Non-pigmented ciliary epithelial cell (primary cell): ENCODE results near the gene NUP98.

Experiments
- DNase-seq: peaks from one replicate; pipeline ENCODE4 v3.0.0-alpha.2; 2010; ENCODE audit warnings: low read depth

Gene NUP98

DNA sequence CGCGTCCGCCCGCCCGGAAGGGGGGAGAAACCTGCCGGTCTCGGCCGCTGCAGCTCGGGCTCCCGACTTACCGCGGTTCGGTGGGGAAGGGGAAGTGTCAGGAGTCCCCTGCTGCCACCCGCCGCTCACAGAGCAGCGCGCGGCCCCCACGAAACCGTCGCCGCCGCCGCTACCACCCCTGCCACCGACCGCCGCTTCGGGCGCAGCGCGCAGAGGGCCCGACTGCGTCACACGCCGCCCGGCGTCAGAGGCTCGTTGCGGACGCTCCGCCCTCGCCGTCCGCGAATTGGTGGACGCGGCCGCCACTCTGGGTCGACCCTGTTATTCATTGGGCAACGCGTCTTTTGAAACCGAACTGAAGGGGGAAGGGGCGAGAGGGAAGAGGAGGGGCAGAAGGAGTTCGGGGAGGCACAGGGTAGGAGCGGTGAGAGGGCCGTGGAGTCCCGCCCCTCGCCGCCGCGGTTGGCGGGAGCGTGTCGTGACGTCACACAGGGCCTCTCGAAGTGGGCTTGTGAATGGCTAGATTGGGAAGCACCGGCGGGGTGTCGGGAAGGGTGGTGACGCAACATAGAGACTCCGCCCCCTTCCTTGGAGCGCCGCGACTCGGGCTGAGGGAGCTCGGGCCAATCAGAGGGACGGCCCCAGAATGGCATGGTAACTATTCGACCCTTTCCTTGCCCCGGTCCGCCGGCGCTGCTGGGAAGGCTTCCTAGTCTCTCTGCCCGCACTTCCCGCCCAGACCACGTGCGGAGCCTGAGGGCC is at the start of gene NUP98:
Gene NUP98 (minus strand): TSS at position 226 of the 762 bp plus-strand sequence. CDS start 15,437 bp downstream, outside the sequence.
- peak; percentile 99 for DNase-seq

DNA sequence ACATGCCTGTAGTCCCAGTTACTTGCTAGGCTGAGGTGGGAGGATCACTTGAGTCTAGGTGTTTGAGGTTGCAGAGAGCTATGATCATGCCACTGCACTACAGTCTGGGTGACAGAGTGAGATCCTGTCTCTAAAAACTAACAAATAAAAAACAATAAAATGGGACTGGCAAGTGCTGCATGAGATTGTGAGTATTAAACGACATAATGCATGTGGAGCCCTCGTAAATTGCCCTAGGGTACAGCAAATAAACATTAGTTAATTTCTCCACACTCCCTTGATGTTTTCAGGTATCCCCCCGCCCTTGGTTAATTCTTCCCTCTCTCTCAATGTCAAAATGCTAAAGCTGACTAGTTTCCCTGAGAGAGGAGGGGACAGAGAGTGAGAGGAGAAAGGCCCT is 48.3 kb upstream of the NUP98 start:
- no peak for DNase-seq

DNA sequence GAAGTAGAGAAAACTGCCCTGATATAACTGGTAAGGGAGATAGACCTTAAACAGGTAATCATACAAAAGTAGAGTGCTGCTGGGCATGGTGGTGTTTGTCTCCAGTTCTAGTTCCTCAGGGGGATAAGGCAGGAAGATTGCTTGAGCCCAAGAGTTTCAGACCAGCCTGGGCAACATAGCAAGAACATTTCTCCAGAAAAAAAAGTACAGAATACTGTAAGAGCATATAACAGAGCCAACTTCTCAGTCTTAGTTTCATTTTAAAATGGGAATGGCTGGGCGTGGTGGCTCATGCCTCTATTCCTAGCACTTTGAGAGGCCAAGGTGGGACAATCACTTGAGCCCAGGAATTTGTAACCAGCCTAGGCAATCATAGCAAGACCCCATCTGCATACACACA is 47.9 kb upstream of the NUP98 start:
- no peak for DNase-seq

DNA sequence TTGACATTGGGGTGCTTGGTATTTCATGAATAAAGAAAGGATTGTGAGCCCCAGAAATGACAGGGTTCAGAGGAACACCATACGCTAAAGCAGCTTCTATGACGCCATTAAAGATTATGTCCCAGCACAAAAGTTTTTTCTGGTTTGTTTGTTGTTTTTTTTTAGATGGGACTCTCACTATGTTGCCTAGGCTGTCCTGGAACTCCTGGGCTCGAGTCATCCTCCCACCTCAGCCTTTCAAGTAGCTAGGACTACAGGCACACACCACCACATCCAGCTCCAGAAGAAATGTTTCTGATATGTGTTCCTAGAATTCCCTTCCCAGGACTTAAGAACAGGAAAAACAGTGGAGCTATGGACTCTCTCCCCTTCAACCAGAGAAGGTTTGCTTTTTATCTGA is 46.0 kb upstream of the NUP98 start:
- DNase-seq = no peak

DNA sequence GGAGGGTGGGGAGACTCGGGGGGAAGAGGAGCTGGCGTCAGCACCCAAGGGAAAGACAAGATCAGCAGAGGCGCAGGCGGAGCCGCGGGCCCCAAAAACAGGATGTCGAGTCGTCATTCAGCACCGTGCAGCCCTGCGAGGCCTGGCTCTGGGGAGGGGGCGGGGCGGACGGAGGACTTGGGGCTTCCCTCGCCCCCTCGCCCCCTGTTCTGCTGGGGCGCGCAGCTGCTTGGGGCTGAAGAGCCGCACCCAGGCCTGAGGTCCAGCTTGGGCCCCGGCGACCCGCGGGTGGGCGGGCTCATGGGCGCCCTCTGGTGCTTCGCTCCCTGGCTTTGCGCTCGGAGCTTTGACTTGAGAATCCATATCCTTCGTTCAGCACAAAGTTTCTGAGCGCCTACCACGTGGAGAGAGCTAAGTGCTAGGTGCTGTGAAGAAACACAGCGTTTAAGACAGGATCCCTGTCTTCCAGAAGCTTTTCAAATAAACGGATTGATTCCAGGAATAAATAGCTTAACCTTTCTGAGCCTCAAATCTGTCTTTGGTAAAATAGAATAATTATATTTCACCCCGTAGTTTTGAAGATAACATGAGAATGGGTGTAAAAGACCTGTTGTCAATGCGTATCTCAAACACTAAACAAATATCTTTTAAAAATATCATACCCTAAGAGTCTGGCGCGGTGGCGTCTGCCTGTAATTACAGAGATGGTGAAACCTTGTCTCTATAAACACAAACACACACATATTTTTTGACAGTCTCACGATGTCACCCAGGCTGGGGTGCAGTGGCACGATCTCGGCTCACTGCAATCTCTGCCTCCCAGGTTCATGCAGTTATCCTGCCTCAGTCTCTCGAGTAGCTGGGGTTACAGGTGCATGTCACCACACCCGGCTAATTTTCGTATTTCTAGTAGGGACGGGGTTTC is 44.3 kb upstream of the NUP98 start:
- DNase-seq = peak; percentile 27

DNA sequence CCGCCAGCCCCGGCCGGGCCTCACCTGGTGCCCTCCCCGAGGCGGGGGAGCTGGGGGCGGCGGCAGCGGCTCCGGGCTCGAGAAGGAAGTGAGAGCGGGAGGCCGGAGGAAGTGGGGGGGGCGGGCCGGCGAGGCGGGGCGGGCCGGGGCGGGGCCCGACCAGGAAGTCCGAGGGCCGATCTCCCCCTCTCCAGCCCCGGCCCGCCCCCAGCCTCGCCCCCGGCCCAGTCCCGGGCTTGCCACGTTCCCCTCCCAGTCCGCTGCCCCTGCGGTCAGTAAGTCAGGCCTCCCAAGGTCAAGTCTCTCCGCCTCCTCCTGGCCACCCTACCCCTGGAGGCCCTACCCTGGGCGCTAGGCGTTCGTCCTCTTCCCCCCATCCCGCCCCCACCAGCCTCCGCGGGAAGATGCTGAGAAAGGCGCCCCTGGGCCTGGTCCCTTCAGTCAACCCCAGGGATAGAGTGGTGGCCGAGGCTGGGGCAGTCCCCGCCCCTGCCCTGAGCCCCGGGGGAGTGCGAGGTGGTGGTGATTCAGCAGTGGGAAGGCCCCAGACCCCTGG is 43.6 kb upstream of the NUP98 start, which contains the start of gene RHOG:
Gene RHOG (minus strand): TSS at position 90 of the 556 bp plus-strand sequence. CDS start 12,821 bp downstream, outside the sequence.
- DNase-seq = peak; percentile 36

DNA sequence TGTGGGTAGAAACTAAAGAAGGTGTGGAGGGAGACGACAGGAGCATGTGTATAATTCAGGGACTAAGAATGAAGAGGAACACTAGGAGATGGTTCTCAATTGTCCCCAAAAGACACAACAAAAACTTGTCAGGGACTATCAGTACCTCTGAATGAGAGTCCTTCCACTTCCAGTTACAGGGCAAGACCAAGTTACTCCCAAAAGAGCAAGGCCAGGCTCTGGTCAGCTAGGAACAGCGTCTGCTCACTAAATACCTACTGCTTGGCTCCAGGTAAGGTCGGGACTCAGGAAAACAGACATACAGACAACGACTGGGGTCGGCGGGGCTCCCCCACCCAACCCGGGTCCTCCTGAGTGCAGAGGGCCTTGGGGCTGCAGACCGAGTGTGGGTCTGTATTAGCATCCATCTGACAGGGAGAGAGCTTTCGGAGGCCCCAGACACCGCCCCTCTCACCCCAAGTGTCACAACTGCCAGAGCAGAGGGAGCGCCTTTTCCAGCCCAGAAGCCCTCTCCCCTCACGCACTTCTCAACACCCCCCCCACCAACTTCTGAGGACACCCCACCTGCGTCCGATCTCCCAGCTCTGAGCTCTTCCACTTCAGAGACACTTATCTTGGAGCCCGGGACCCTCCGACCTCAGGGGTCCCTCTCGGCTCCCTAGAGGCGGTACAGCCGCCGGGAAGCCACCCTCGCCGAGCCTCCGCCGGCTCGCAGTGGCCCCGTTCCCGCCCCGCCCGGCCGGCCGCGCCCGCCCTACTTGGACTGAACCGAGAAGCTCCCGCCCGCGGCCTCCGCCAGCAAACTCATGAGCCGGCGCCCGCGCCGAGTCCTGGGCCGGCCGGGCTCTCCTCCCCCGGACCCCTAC is 42.9 kb upstream of the NUP98 start:
- no peak for DNase-seq

DNA sequence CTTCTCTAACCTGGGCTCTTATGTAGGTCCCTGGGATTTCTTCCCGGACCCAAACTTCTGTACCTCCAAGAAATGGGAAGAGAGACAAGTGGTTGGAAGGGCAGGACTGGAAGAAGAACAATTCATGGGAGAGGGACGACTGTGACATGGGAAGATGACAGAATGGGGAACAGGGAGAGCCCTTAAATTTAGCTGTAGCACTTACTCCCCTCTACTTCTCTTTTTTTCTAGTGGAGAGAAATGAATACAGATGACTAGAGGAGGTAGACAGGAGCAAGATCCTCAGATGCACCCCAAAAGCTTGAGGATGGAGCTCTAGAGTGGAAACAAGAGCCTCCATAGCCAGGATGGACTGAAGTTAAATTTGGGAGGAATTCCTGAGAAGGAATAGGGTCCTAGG is 41.1 kb upstream of the NUP98 start:
- DNase-seq = no peak

DNA sequence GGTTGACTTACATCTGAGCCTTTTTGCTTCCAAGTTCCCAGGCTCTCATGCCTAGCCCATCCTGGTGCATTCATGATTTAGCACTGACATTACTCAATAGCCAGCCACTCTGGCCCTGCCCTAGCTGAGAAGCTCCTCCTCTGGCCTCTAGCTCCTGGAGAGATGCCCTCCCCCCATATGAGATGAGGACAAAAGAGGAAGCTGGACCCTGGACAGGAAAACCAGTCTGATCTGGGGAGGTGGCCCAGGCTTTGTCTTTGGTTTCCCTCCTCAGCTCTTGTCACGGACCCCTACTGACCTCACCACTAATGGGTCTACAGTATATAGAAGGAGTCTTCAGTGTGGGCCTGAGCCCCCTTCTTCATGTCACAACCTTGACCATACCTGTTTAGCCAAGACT is 40.4 kb upstream of the NUP98 start:
- DNase-seq = no peak

DNA sequence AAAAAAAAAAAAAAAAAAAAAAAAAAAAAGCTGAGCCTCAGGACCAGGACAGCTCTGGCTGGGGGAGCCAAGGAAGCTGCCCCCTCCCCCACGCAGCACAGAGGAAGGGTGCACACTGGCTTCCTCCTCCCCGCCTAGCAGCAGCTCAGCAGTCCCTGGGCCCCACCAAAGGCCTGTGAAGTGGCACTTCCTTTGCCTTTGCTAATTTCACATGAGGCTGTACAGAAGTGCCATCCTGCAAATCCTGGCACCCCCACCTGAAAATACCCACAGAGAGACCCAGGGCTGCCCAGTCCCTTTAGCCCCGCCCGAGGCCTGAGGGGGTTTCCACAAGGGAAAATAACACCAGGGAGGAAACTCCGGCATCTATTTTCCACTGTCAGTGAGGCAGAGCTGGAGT is 39.5 kb upstream of the NUP98 start:
- DNase-seq = no peak

DNA sequence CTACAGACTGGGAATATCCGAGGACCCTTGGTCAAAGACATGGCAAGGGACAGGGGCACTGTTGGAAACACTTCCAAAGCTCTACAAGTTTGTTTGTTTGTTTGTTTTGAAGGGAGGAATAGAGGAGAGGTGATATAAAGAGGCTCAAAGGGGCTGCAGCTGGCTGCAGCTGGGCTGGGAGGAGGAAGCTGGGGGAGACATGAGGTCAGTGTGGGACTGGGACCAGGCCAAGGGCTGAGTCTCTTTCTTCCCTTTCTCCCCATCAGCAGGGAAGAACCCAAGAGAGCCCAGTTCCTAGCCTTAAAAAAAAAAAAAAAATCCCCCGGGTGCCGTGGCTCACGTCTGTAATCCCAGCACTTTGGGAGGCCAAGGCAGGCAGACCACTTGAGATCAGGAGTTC is 38.4 kb upstream of the NUP98 start:
- no peak for DNase-seq

DNA sequence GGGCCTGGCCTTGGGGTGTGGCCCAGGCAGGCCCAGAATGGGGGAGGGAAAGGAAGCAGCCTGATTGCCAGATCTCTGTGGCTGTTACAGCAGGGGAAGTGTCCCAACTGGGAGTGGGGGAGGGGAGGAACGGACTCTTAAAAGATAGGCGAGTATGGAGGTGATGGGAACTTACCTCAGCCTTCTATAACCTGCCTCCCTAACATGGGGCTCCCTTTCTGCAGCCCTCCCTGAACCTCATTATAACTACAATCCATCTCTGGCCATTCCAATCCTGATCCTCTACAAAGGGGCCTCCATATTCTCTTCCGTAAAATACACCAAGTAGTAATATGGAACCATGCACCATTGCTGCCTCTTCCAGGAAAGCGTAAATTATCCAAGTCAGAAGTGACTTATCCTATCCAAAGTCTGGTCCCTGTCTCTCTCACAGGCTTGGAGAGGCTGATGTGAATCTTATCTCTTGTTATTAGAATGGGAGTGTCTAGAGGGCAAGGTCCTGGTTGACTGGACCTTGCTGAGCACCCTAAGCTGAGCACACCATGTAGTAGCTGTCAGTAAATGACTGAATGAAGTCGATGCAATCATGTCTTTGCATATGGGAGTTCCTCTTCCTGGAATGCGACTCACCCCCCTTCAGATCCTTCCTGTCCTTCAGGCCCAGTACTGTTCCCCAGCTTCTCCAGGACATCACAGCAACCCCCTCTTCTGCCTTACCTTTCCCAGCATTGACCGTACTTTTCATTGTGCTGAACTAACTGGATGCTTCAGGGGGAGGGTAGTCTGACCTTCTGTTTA is 37.5 kb upstream of the NUP98 start:
- DNase-seq = no peak

DNA sequence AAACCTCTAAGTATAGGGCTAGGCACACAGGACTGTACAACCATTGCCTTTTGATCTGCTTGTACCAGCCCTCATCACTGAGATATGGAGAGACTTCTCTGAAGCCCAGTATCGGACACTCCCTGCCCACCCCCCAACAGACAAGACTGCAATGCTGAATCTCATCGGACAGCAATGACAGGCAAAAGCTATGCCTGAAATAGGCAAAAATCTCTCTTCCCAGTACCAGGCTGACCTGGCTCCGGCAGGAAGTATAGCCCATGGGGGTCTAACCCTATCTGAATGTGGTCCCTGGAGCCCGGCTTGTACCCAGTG is 37.0 kb upstream of the NUP98 start:
- DNase-seq = no peak

DNA sequence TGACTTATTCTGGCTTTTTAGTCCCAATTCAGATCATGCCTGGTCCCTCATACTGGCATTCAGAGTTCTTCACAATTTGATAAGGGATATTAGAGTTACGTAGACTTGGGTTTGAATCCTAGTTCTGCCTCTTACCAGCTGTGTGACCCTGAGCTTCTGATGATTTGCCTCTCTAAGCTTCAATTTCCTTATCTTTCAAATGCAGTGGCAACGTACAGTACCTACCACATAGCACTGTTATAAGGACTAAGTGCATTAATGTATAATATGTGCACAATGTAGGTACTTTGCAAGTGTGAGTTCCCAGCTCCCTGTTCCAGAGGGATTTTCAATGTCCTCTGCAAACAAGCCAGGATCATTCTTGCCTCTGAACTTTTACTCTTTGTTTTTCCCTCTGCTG is 36.1 kb upstream of the NUP98 start:
- no peak for DNase-seq

DNA sequence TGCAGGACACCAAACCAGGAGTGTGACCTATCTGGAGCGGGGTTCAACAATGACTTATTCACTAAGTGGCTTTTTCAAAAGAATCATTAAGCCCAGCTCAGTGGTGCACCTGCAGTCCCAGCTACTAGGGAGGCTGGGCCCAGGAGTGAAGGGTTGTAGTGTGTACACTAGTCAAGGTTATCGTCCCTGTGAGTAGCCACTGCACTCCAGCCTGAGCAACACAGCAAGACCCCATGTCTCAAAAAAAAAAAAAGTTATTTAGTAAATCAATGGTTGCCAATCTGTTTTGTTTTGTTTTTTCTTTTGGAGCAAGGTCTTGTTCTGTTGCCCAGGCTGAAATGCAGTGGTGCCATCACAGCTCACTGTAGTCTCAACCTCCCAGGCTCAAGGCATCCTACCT is 35.5 kb upstream of the NUP98 start:
- DNase-seq = no peak

DNA sequence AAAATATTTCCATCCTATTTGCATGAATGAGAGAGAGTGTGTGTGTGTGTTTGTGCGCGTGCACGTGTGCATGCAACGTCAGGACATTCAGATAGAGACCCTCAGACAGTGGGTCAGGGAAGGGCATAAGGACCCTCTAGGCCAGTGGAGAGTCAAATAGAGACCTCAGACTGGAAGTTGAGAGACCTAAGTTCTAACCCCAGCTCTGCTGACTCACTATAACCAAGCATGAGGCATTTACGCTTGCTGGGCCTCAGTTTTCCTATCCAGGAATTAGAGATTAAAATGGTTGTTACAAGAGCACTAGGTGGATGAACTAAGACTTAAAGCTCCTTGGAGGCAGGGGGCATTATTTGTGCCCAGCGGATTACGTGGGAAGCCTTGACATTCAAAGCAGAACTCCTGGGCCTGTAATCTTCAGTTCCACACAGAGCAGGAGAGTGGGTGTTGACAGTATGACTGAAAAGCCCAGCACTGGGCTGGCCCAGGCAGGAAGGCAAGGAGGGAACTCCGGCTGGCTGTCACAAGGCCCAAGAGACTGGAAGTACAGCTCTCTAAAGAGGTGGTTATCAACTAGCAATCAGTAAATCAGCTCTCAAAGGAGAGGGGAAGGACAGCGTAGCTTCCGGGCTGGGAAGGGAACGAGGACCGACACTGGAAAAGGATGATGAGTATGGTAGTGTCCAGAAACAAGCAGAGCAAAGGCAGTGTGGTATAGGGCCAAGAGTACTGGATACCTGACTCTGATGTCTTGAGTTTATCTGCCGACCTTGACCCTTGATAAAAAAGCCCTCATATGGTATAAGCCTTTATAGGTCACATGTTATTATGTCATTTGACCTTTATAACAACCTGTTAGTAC is 34.3 kb upstream of the NUP98 start:
- DNase-seq = no peak

DNA sequence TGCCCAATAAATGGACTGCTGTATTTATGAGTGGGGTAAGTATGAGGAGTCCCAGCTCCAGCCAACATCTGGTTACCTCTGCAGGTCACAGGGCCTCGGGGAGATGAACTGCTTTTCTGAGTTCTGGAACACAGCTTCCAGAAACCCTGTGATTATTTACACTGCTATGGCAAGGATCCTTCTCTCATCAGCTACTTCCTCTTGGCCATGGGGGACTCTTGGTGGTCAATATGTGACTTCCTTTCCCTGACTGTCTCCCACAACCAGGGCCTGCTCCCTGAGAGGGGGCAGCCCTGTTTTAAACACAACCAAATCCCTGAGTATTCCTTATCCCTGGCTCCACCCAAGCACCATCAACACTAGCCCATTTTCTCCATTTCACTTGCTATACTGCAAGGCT is 33.4 kb upstream of the NUP98 start:
- no peak for DNase-seq

DNA sequence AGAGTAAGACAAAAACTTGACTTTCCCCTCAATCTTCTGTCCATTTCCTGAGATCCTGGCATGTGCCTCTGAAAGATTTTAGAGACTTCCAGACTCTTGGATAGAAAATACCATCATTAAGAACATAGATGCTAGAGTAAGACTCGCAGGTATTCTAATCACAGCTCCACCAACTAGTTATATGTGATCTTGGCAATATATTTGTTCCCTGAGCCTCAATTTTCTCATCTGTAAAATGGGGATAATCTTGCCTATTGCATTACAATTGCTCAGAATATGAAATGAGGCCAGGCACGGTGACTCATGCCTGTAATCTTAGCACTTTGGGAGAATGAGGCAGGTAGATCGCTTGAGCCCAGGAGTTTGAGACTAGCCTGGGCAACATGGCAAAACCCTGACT is 32.7 kb upstream of the NUP98 start:
- DNase-seq = no peak

DNA sequence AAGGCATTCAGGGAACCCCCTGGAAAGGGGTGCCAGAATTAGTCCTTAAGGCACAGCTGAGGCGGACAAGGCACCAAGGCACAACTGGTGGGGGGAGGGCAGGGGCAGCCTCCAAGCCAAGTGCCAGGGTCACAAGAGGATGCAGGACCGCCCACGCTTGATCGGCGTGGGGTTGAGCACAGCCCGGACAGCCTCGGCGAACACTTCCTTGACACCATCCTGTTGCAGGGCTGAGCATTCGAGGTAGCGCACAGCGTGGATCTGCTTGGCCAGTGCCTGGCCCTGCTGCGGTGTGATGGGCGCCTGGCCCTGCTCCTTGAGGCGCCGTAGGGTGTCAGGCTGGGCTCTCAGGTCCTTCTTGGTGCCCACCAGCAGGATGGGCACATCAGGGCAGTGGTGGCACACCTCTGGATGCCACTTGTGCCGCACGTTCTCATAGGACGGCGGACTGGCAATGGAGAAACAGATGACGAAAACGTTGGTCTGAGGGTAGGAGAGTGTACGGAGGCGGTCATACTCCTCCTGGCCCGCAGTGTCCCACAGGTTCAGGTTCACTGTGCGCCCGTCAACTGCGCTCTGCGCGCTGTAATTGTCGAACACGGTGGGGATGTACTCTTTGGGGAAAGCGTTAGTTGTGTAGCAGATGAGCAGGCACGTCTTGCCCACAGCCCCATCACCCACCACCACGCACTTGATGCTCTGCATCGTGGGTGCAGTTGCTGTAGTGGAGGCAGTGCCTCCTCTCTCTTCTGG is 30.3 kb upstream of the NUP98 start:
- no peak for DNase-seq
